HepG2 (cell line): ENCODE results near the gene TLX3.

ENCODE experiments used
- CBX5 ChIP-seq: sonication (generic); formaldehyde crosslinking; IDR thresholded peaks from 2 replicates; pipeline ENCODE4 v1.4.0; 2020; ENCODE audit warnings: missing genetic modification reagents, borderline replicate concordance
- EZH2 ChIP-seq: conservative IDR thresholded peaks from 2 replicates; pipeline ENCODE4 v1.6.1; 2012; ENCODE audit warnings: mild to moderate bottlenecking, low read depth, low read length, moderate library complexity
- NKX3-1 ChIP-seq: sonication (generic); formaldehyde crosslinking; IDR thresholded peaks from 2 replicates; pipeline ENCODE4 v1.5.0; 2020; ENCODE audit warnings: missing genetic modification reagents
- PHB2 ChIP-seq: fragments of 450-650 bp; IDR thresholded peaks from 2 replicates; pipeline ENCODE4 v1.6.1; 2018; ENCODE audit not compliant: partially characterized antibody
- POLR2AphosphoS5 ChIP-seq: IDR thresholded peaks from 2 replicates; pipeline ENCODE4 v1.6.1; 2012; ENCODE audit warnings: low read depth, low read length
- SMARCE1 ChIP-seq: fragments of 450-650 bp; IDR thresholded peaks from 2 replicates; pipeline ENCODE4 v1.6.1; 2017; ENCODE audit warnings: borderline replicate concordance
- ZNF441 ChIP-seq: sonication (generic); formaldehyde crosslinking; IDR thresholded peaks from 2 replicates; pipeline ENCODE4 v1.7.0; 2021; ENCODE audit warnings: missing genetic modification reagents, borderline replicate concordance

- TF ChIP-seq EZH2 (no peak), SMARCE1 (no peak), POLR2AphosphoS5 (no peak), ZNF441 (CRISPR knock-in tag) (no peak), PHB2 (no peak), NKX3-1 (CRISPR knock-in tag) (no peak), CBX5 (CRISPR knock-in tag) (no peak)
These were observed 17.7 kb upstream of the TLX3 start for GRCh38 chr5:171291371-171291770.
